Activated T-cell treated with anti-CD3 and anti-CD28 coated beads for 48 hours (primary cell): ENCODE measurements around the gene MSI2.

Source experiments
- DNase-seq: peaks from one replicate; pipeline ENCODE4 v3.0.0-alpha.2; 2020; ENCODE audit warnings: low read depth

Gene MSI2

DNA sequence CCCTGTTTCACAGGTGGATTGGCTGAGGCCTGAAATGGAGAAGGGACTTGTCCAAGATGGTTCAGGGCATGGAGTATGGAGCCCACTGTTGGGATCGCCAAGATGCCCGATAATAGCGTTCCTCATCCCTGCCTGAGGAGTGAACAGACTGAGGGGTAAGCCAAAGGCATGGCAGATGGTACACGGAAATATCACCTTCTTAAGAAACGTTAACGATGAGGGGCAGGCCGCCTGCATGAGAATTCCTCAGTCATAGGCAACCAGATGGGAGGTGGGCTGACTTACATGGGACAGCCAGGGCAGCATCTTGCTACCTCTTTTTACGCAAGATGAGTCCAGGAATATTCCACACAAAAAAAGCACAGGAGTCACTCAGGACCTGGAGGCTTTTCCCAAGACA is 300.7 kb downstream of the MSI2 start:
- DNase-seq: no peak

DNA sequence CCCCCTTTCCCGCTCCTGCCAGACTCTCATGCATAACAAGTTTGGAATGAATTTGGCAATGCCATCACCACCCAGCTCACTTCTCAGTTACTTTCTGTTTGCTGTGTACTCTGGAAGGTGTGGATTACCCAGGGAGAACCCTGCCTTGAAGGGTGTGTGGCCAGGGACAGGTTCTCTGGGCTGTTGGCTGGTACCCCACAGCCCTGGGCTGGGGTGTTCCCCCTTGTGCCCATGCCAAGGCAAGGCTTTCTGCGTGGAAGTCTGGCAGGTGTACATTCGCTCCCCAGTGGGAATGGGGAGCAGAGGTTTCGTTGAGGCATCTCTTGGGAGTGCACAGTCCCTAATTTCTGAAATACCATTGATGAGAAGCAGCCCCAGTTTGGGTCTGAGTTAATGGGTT is 301.1 kb downstream of the MSI2 start:
- DNase-seq: no peak

DNA sequence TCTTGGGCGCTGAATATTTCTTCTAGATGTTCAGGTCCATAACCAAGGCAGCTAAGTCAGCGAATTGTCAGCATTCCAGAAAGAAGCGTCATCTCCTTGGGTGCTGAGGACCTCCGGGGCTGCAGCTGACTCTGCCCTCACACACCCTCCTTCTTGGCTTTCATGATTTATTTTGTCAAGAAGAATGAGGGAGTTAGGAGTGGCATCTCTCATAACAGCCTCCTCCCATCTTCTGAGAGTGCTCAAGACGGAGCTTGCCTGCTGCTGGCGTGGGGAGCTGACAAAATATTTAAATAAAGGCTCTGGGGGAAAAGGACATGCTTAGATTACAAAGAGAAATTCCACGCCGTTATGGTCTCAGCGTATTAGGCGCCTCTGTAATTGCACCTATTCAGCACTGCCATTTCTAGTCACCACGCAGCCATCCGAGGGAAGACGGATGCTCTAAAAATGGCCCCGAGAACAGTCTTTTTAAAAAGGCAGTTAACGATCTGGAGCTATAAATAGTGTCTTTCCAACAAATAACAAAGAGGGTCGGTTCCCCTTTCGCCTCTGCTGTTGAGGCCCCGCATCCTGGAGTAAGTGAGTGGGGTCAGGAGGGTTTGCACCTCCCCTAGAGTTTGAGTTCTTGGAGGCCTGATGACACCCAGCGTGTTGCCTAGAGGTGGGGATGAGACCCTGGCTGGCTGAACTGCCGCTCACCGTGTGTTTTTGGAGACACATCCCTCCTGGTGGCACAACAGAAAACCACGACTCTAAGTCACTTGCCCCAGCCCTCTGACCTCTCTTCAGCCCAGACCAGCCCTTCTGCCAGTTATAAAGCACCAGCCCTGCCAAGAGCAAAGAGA is 301.7 kb downstream of the MSI2 start:
- no peak for DNase-seq

GRCh38 chr17:57559226-57559625 is 302.9 kb downstream of the MSI2 start:
- no peak for DNase-seq

DNA sequence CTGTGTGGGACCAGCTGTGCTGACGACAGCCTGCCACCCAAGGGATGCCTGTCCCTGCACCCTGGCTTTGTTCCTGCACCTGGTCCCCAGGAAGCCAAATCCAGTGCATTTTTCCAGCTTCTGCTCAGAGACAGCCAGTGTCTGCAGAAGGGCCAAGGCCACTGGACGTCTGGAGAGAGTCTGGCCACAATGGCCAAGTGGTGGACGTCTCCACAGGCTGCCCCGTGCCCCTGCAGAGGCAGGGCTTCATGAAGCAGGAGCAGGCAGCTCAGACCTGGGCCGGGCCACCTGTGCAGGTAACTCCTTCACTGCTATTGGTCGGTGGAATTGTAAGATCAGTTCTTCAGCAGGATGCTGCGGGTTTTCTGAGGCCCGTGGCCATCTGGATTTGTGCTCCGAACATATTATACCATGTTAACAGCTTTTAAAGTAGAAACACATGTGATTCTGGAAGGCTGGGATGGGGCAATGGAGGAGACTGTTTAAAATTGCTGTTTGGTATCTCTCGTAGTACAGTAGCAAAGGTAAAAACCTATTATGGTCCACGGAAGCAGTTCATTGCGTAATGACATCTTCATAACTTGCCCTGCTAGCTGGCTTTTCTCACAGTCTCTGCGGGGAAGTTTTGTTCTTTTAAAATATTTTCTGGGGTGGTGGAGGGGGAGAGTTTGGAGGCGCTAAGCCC is 303.5 kb downstream of the MSI2 start:
- DNase-seq: no peak

- DNase-seq: no peak
Observed at GRCh38 chr17:57560319-57560705, 304.0 kb downstream of the MSI2 start.

- DNase-seq: no peak
Observed at GRCh38 chr17:57561072-57561861, 304.9 kb downstream of the MSI2 start.

DNA sequence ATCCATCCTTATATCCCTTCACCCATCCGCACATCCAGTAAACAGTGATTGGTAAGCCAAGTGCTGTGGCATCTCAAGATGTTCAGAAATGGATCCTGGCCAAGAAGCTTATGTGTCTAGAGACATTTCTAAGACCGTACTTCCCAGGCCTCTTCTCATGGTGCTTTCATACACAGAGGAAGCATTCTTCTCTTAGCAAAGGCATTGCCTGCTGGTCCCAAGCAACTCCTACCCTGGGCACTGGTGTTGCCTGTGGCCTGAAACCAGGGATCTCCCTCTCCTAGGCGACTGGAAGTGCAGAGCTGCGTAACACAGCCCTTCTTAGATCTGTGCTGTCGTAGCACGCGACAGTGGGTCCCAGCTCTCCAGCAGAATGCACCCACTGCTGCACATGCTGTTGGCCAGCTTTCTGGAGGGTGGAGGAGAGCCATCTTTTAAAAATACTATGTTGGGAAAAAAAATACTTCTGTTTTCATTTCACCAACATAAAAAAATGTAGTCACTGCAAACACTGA is 305.9 kb downstream of the MSI2 start:
- DNase-seq: no peak

DNA sequence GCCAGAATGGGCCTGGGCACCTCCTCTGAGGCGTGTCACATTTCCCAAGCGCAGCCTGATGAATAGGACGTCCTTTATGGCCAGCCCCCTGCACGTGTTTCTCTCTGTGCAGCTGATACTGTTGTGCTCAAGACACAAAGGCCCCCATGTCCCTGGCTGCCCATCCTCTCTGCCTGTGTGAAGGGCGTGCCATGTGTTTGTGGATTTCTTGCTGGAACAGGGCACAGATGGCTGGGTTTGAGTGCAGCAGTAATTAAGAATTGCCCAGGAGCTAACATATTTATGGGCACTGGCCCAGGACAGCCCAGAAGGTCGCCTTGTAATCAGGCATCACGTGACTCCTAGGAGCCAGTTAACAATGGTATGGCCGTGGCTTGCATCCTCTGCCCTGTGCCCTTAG is 307.6 kb downstream of the MSI2 start:
- DNase-seq: no peak

DNA sequence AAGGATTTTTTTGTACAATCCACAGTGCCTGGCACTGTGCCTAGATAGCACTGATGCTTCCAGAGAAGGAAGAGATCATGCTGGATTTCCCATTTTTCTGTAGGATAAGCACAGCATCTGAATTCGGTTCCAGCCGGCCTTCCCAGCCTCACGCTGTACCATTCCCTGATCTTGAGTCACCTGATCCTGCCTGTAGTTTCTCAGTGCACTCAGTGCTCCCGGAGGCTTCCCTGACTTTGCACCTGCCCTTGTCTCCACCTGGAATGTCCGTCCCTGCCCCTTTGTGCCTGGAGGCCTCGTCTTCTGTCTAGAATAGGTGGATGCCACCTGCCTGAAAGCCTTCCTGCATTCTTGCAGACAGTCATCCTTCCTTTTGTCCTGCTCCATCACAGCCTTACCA is 308.9 kb downstream of the MSI2 start:
- DNase-seq: no peak

DNA sequence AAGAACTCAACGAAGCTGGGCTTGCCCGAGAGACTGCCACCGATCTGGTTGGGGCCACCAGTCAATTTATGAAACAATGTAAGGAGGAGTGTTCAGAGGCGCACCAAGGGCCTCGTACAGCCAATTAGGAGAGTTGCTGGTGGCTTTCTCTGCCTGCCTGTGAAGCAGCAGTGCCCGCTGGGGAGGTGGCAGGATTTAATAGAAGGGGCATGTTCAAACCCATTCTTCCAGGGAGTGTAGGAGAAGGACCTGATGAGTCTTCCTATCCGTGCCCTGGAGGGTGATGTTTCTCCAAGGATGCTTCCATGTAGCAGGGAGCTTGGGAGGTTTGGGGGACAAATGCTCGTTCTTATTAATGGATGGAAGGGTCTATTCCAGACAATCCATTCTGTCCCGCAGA is 310.4 kb downstream of the MSI2 start:
- DNase-seq: no peak

DNA sequence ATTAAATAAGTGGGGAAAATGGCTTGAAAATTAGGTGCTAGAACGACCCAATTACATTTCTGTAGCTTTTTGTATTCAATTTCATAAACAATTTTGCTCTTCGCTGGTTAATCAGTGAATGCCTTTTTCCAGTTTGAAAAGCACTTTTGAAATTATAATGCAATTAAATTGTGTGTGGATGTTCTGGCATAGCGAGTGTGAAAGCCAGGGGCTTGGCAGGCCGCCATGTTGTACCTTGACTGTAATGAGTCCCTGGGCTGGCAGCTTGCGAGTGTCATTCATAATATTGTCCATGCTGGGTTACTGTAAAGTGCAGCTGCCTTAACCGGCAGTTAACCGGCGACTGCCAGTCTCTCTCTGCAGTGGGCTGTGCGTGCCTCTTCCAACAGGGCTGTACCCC is 310.9 kb downstream of the MSI2 start:
- no peak for DNase-seq

DNA sequence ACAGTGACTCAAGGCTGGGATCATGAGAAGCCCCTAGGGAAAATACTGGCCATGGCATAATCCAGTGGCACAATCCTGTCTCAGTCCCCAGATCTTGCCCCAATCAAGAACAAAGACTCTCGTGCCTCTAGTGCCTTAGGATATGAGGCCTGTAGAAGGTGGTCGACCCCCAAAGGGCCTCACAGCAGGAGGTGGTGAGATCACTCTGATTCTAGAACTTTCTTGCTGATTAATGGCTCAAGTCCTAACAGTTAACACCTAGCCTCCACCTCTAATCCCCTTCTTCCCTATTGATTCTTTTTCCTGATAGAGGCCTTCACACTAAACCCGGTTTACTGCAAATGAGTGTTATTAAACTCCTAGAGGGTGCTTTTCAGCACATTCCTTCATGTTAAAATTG is 312.0 kb downstream of the MSI2 start:
- no peak for DNase-seq

DNA sequence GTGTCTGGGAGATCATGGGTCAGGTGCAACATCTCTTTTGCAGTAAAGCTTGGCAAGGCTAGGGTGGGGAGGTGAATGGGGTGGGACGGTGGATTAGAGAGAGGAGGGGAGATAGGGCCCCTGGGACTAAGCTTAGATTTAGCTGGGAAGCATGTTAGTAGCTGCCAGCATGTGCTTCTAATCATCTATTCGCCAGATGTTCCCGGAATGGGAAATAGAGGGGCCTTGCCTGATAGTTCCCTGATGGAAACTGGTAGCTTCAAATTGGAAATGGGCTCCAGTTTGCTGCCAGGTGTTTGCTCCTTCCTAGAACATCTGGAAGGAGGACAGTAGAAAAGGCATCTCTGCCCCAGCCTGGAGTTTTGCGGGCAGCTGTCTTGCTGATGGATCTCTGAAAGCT is 312.7 kb downstream of the MSI2 start:
- no peak for DNase-seq

GRCh38 chr17:57569853-57570252 is 313.5 kb downstream of the MSI2 start:
- no peak for DNase-seq

DNA sequence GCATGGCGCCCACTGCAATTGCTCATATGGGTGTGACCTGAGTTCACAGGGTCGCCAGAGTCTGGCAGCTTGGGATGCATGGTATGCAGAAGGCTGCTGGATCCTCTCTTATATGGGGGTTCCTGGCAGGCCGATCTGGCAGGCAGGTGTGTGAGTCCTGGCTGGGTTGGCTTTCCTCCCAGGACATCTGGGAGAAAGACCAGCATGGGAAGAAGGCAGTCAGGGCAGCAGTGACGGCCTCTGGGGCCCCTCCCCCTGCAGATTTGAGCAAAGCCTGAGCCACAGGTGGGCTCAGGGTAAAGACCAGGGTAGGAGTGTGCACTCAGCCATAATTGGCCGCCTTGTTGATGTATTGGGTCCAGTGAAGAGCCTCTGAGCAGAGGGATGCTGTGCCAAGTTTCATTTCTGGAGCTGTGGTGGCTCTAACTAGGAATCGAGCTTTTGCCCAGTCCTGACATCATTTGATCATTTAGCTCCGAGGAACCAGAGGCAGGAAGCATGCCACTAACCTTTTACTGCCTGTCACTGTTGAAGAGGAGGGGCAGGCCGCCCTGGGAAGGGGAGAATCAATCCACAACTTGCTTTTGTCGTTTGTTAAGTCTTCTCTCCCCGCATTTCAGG is 314.5 kb downstream of the MSI2 start:
- no peak for DNase-seq

- no peak for DNase-seq
Observed at GRCh38 chr17:57572062-57572461, 315.7 kb downstream of the MSI2 start.

DNA sequence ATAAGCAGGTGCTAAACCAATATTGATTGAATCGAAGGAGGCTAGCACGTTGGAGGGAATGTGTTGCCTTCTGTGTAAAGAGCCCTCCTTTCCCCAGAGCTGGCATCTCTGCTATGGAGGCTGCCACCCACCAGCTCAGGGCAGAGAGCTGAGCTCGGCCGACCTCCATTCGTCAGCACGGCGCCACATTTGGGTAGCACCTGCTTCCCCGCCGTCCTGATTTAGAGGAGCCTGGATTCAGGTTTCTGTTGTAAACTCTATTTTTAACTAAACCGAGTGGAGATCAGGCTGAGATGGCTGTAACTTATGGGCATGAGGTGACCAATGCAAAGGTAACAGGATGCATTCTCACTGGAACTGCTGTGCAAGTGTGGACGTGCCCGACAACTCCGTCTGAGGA is 316.3 kb downstream of the MSI2 start:
- DNase-seq: no peak

DNA sequence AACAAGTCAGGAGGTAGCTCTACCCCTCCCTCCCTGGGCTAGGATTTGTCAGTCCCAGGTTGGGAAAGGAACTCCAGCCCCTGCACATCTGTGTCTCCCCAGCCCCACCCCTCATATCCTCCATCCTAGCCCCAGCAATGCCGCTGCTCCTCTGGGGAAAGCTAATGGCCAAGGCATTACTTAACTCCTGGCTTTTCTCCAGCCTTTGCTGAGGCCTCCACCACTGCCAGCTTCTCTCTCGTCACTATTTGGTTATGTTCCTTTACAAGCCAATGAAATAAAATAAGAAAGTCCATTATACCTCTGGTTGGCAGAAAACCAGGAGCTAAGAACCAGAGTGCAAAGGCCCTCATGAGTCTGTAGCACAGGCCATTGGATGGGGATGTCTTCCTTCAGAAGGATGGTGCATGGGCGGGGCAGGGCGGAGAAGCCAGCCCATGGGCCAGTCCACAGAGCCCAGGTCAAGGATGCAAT is 317.8 kb downstream of the MSI2 start:
- DNase-seq: no peak

DNA sequence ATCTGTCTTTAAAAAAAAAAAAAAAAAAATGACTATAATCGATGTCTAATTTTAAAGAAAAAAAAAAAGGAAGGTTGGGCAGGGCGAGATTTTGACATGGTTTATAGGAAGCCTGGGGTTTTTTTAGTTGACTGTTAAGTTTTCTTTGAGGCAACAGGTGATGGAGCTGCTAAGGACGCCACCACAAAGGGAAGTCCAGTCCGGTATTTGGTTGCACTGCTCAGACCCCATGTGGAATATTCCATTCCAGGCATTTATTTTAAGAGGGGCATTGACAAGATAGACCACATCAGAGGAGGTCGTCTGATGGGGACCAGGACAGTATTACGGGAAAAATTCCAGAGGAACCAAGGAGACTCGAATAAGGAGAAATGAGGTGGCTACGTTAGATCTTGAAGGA is 320.4 kb downstream of the MSI2 start:
- no peak for DNase-seq

DNA sequence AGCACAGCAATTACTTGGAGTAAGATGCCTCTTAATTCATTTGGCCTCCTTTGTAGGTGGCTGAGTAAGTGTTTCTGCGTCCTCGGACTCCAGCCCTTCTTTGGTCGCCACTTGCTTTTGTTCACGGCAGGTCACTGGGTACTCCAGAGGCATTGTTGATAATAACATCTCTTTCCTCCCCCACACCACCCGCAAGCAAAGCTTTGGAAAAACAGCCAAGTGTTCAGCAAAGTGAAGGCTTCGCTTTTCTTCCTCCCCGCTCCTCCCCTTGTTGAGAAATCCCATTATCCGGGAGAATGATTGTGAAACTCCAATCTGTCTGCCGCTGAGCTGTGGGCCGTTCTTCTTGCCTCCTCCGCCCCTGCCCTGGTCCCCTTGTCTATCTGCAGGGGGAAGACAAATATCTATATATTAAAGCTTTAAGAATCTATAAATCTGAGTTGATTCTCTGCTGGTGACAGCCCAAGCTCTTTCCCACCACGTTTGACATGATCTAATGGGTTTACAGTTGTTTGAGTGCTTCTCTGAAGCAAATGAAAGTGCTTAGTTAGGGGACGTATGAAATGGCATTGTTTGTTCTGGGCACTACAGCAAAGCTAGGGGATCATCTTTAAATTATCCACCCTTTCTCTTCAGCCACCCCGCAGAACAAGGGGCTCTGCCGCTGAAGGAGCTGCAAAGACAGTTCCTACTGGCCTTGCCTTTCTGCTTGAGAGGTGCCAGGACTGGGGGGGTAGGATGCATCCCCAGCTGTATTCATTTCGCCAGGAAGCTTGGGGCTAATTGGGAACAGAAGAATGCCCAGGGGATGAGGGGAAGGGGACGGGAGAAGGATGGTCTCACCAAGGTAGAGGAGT is 321.7 kb downstream of the MSI2 start:
- DNase-seq: no peak
